Stimulated activated naive B cell treated with anti-CD40 and anti-IgM and Interleukin-4, amounts not matched to agents 10 μg/mL and 1 μg/mL and 100 μg/mL, for 72 hours (primary cell): ENCODE data around the gene PGF.
A peak's percentile ranks its signal among the peaks of the same experiment; 100 is the strongest.

Experiments used
- ATAC-seq, 2 donors: fragments of 150-1000 bp; cut with Tn5 transposase; replicated peaks; 2 replicates each; pipeline ENCODE4 v1.10.0; 2021; ENCODE audit warnings: moderate library complexity in 1 of 2
- DNase-seq: peaks from one replicate; pipeline ENCODE4 v3.0.0; 2021
- H3K27ac Mint-ChIP-seq: one replicate; pipeline ENCODE4 v1.8.0; 2022; ENCODE audit warnings: mild to moderate bottlenecking, mixed read lengths
- H3K27me3 Mint-ChIP-seq, 2 donors: one replicate each; pipeline ENCODE4 v1.8.0; 2022; ENCODE audit warnings: mixed read lengths in 2 of 2
- H3K36me3 Mint-ChIP-seq, 2 donors: one replicate each; pipeline ENCODE4 v1.8.0; 2022; ENCODE audit warnings: mixed read lengths in 2 of 2, mild to moderate bottlenecking in 1 of 2
- H3K4me1 Mint-ChIP-seq, 2 donors: one replicate each; pipeline ENCODE4 v1.8.0; 2022; ENCODE audit warnings: mixed read lengths in 2 of 2, mild to moderate bottlenecking in 1 of 2
- H3K4me3 Mint-ChIP-seq, 2 donors: one replicate each; pipeline ENCODE4 v1.8.0; 2022; ENCODE audit warnings: mild to moderate bottlenecking in 2 of 2, mixed read lengths in 2 of 2, moderate library complexity in 1 of 2
- H3K9me3 Mint-ChIP-seq, 2 donors: one replicate each; pipeline ENCODE4 v1.8.0; 2022; ENCODE audit warnings: mixed read lengths in 2 of 2, mild to moderate bottlenecking in 1 of 2

The PGF gene

GRCh38 chr14:74946659-74947281 lies 8.6 kb downstream of the PGF start:
- Mint-ChIP-seq H3K4me1 (peaks cover 22 to 29% of the 10 kb centered on the region in 2 donors), H3K4me3 (peak overlapping the region in 1 of 2 donors; percentile 56), H3K27me3 (peaks cover 12 to 28% of the 10 kb centered on the region in 2 donors), H3K36me3 (peaks cover 0 to 2% of the 10 kb centered on the region in 2 donors), H3K27ac (peak overlapping the region; percentile 76), H3K9me3 (no peaks in the 10 kb centered on the region)
- DNase-seq (no peak), ATAC-seq (peak; percentile 36 to 38)

- peaks cover 0 to 2% of the 10 kb centered on the region in 2 donors for H3K36me3 Mint-ChIP-seq
- H3K27ac Mint-ChIP-seq: peak overlapping the region; percentile 76
- peaks cover 25 to 36% of the 10 kb centered on the region in 2 donors for H3K4me1 Mint-ChIP-seq
- peak; percentile 64 to 67 for ATAC-seq
- peak; percentile 54 for DNase-seq
- peaks cover 12 to 24% of the 10 kb centered on the region in 2 donors for H3K27me3 Mint-ChIP-seq
- no peaks in the 10 kb centered on the region for H3K9me3 Mint-ChIP-seq
- H3K4me3 Mint-ChIP-seq: peak overlapping the region in 1 of 2 donors; percentile 62
Observed at GRCh38 chr14:74945852-74946658, 9.3 kb downstream of the PGF start.

- Mint-ChIP-seq H3K4me1 (peaks cover 30 to 43% of the 10 kb centered on the region in 2 donors), H3K36me3 (peaks cover 0 to 2% of the 10 kb centered on the region in 2 donors), H3K27ac (no peak overlapping the region), H3K27me3 (peaks cover 12 to 18% of the 10 kb centered on the region in 2 donors), H3K9me3 (no peaks in the 10 kb centered on the region), H3K4me3 (no peak overlapping the region)
- no peak for ATAC-seq
- DNase-seq: no peak
Observed at GRCh38 chr14:74945261-74945851, 10.0 kb downstream of the PGF start.

DNA sequence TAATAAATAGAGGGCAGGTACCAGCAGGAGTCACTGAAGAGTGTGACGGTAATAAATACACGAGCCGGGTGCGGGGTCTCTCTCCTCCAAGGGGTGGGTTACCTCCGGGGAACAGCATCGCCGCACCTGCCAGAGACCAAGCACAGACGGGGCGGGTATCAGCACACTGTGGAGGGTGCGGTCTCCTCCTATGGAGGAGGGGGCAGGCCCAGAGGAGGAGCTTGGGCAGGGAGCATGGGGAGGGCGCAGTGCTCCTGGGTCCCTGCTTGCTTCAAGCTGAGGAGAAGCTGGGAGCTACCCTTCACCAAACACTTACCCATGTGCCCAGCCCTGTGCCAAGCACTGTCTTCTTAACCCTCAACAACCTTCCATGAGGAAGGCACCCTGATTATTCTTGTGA lies 12.8 kb downstream of the PGF start:
- Mint-ChIP-seq H3K9me3 (no peaks in the 10 kb centered on the region), H3K27ac (peak overlapping the region; percentile 87), H3K4me3 (peak overlapping the region; percentile 72 to 81), H3K36me3 (peaks cover 0 to 2% of the 10 kb centered on the region in 2 donors), H3K4me1 (peaks cover 48 to 59% of the 10 kb centered on the region in 2 donors), H3K27me3 (peaks cover 0 to 6% of the 10 kb centered on the region in 2 donors)
- DNase-seq (no peak), ATAC-seq (peak in 1 of 2 donors; percentile 22)

GRCh38 chr14:74942181-74942580 lies 13.2 kb downstream of the PGF start:
- Mint-ChIP-seq H3K27ac (peak overlapping the region; percentile 87), H3K4me1 (peaks cover 48 to 60% of the 10 kb centered on the region in 2 donors)

GRCh38 chr14:74941676-74942097 lies 13.7 kb downstream of the PGF start:
- peaks cover 0 to 4% of the 10 kb centered on the region in 2 donors for H3K27me3 Mint-ChIP-seq
- ATAC-seq: peak; percentile 50 to 62

More at GRCh38 chr14:74942181-74942580, 13.2 kb downstream of the PGF start:
- H3K27me3 Mint-ChIP-seq: peaks cover 0 to 4% of the 10 kb centered on the region in 2 donors
- H3K4me3 Mint-ChIP-seq: peak overlapping the region; percentile 72 to 81
- ATAC-seq: peak; percentile 15 to 23
- H3K36me3 Mint-ChIP-seq: peaks cover 0 to 2% of the 10 kb centered on the region in 2 donors
- H3K9me3 Mint-ChIP-seq: no peaks in the 10 kb centered on the region
- DNase-seq: no peak

GRCh38 chr14:74940956-74941565 lies 14.3 kb downstream of the PGF start:
- Mint-ChIP-seq H3K4me1 (peaks cover 40 to 58% of the 10 kb centered on the region in 2 donors), H3K27me3 (peaks cover 0 to under 1% of the 10 kb centered on the region in 2 donors), H3K27ac (peak overlapping the region; percentile 95), H3K4me3 (peak overlapping the region; percentile 72 to 81), H3K36me3 (no peaks in the 10 kb centered on the region), H3K9me3 (no peaks in the 10 kb centered on the region)
- DNase-seq (no peak), ATAC-seq (no peak)

More at GRCh38 chr14:74941676-74942097, 13.7 kb downstream of the PGF start:
- Mint-ChIP-seq H3K36me3 (peaks cover 0 to 2% of the 10 kb centered on the region in 2 donors), H3K4me1 (peaks cover 44 to 61% of the 10 kb centered on the region in 2 donors), H3K9me3 (no peaks in the 10 kb centered on the region), H3K27ac (peak overlapping the region; percentile 87), H3K4me3 (peak overlapping the region; percentile 72 to 81)
- peak; percentile 49 for DNase-seq

GRCh38 chr14:74938531-74939495 lies 16.6 kb downstream of the PGF start:
- Mint-ChIP-seq H3K4me1 (peaks cover 50 to 74% of the 10 kb centered on the region in 2 donors), H3K9me3 (no peaks in the 10 kb centered on the region), H3K4me3 (no peak overlapping the region), H3K36me3 (no peaks in the 10 kb centered on the region), H3K27me3 (no peaks in the 10 kb centered on the region), H3K27ac (peak overlapping the region; percentile 14)
- DNase-seq: no peak
- no peak for ATAC-seq

- ATAC-seq: no peak
- no peak overlapping the region for H3K27ac Mint-ChIP-seq
- H3K36me3 Mint-ChIP-seq: no peaks in the 10 kb centered on the region
- DNase-seq: no peak
- H3K4me3 Mint-ChIP-seq: no peak overlapping the region
- no peaks in the 10 kb centered on the region for H3K9me3 Mint-ChIP-seq
- peaks cover 47 to 69% of the 10 kb centered on the region in 2 donors for H3K4me1 Mint-ChIP-seq
- H3K27me3 Mint-ChIP-seq: peaks cover 0 to 10% of the 10 kb centered on the region in 2 donors
Observed at GRCh38 chr14:74937171-74937570, 18.2 kb downstream of the PGF start.

DNA sequence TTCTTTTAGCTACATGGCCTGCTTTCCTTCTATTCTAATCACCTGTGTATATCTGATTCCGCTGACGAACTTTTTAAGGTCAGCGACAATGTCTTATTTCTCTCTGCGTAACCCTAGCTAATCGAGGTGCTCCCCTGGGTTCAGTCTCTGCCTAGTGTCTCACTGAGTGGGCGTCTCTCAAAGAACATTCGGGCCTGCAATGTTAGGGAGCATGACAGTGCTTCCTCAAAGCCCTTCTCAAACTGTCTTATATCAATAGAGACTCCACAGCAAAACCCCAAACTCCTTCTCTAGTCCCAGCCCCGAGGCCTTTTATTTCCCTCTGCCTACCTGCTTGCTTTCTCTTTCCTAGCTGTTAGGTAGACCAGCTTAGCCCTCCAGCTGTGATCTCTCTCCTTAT lies 18.7 kb downstream of the PGF start:
- Mint-ChIP-seq H3K36me3 (no peaks in the 10 kb centered on the region), H3K4me3 (no peak overlapping the region), H3K27ac (no peak overlapping the region), H3K9me3 (no peaks in the 10 kb centered on the region), H3K27me3 (peaks cover 0 to 10% of the 10 kb centered on the region in 2 donors), H3K4me1 (peaks cover 44 to 64% of the 10 kb centered on the region in 2 donors)
- DNase-seq: no peak
- ATAC-seq: no peak

DNA sequence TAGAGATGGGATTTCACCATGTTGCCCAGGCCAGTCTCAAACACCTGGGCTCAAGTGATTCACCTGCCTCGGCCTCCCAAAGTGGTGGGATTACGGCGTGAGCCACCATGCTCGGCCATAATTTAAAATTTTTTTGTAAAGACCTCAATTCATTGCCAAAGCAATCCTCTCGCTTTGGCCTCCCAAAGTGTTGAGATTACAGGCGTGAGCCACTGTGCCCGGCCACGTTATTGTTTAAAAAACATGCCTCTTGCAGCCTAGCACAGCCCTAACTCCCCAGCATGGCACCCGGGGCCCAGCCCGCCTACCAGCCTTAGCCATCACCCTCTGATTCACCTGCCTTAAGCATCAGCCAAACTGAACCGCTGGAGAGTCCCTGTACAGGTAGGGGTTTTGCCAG lies 19.2 kb downstream of the PGF start:
- Mint-ChIP-seq H3K36me3 (no peaks in the 10 kb centered on the region), H3K9me3 (no peaks in the 10 kb centered on the region), H3K4me1 (peaks cover 41 to 59% of the 10 kb centered on the region in 2 donors), H3K27ac (no peak overlapping the region), H3K27me3 (peaks cover 0 to 10% of the 10 kb centered on the region in 2 donors), H3K4me3 (no peak overlapping the region)
- DNase-seq (no peak), ATAC-seq (no peak)

- no peak for DNase-seq
- H3K27me3 Mint-ChIP-seq: peaks cover 0 to 10% of the 10 kb centered on the region in 2 donors
- H3K4me3 Mint-ChIP-seq: peak overlapping the region in 1 of 2 donors; percentile 64
- H3K9me3 Mint-ChIP-seq: no peaks in the 10 kb centered on the region
- peaks cover 35 to 50% of the 10 kb centered on the region in 2 donors for H3K4me1 Mint-ChIP-seq
- no peaks in the 10 kb centered on the region for H3K36me3 Mint-ChIP-seq
- ATAC-seq: no peak
- no peak overlapping the region for H3K27ac Mint-ChIP-seq
Observed at GRCh38 chr14:74935360-74935680, 20.1 kb downstream of the PGF start.
